ENCODE results near the gene PKD2L1.
"Not testable (repeated sequence)": the region's sequence is repeated elsewhere in the genome, so short reads cannot be mapped to it uniquely, and the experiment has no call there.

Gene PKD2L1

GRCh38 chr10:100291356-100291755 lies 38.7 kb downstream of the PKD2L1 start:
- DNase-seq (ENCODE audit: low read depth, low spot score), result no peak
- Histone ChIP-seq H3K9me3 (ENCODE audit: insufficient read depth, low read length) (no peaks in the 10 kb centered on the region), H3K4me3 (ENCODE audit: insufficient read length, low read depth) (no peak overlapping the region), H3K9ac (ENCODE audit: insufficient read length, low read depth) (no peak overlapping the region), H3K4me1 (ENCODE audit: insufficient read depth, insufficient read length) (no peaks in the 10 kb centered on the region), H3K27me3 (ENCODE audit: insufficient read depth, insufficient read length) (peaks cover 10% of the 10 kb centered on the region), H3K36me3 (ENCODE audit: insufficient read depth, insufficient read length, low read length) (no peaks in the 10 kb centered on the region)
- TF ChIP-seq YY1 (IDR thresholded peaks at IDR 0.05; ENCODE audit: insufficient read depth, insufficient read length), result no peak
- TF ChIP-seq ZNF274 (IDR thresholded peaks at IDR 0.05; ENCODE audit: low read depth, low read length), result no peak
- no peak for TF ChIP-seq SUZ12 (IDR thresholded peaks at IDR 0.05; ENCODE audit: extremely low read depth, insufficient read depth, insufficient read length)

- H3K9me3 ChIP-seq (ENCODE audit: insufficient read depth, low read length), result no peaks in the 10 kb centered on the region
- no peaks in the 10 kb centered on the region for H3K4me1 ChIP-seq (ENCODE audit: insufficient read depth, insufficient read length)
- no peak overlapping the region for H3K9ac ChIP-seq (ENCODE audit: insufficient read length, low read depth)
- H3K27me3 ChIP-seq (ENCODE audit: insufficient read depth, insufficient read length), result peaks cover 10% of the 10 kb centered on the region
- TF ChIP-seq ZNF274 (IDR thresholded peaks at IDR 0.05; ENCODE audit: low read depth, low read length), result no peak
- TF ChIP-seq SUZ12 (IDR thresholded peaks at IDR 0.05; ENCODE audit: extremely low read depth, insufficient read depth, insufficient read length), result no peak
- TF ChIP-seq YY1 (IDR thresholded peaks at IDR 0.05; ENCODE audit: insufficient read depth, insufficient read length), result no peak
- DNase-seq (ENCODE audit: low read depth, low spot score), result no peak
- peaks cover 4% of the 10 kb centered on the region for H3K36me3 ChIP-seq (ENCODE audit: insufficient read depth, insufficient read length, low read length)
- no peak overlapping the region for H3K4me3 ChIP-seq (ENCODE audit: insufficient read length, low read depth)
These were observed 40.4 kb downstream of the PKD2L1 start for GRCh38 chr10:100289641-100290040.

DNA sequence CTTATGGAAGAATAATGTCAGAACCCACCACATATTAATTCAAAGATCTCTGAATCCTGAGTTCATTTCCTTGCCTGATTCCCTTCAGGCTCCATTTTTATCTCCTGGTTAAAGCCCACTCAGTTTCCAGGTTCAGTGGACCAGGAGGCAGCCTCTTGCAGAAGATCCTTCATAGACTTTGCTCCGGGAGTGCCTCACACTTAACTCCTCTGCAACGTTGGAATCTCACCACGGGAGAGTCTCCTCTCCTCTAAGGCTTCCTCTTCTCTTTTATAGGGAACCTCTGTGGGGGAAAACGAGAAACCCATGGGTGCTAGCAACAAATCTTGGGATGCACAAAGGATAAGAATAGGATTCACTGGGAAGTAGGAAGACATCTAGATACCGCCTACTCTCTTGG lies 41.8 kb downstream of the PKD2L1 start:
- Histone ChIP-seq H3K36me3 (ENCODE audit: insufficient read depth, insufficient read length, low read length) (peaks cover 15% of the 10 kb centered on the region), H3K27me3 (ENCODE audit: insufficient read depth, insufficient read length) (peaks cover 10% of the 10 kb centered on the region), H3K9me3 (ENCODE audit: insufficient read depth, low read length) (no peaks in the 10 kb centered on the region), H3K4me1 (ENCODE audit: insufficient read depth, insufficient read length) (no peaks in the 10 kb centered on the region), H3K4me3 (ENCODE audit: insufficient read length, low read depth) (no peak overlapping the region), H3K9ac (ENCODE audit: insufficient read length, low read depth) (no peak overlapping the region)
- DNase-seq (ENCODE audit: low read depth, low spot score), result no peak
- no peak for TF ChIP-seq SUZ12 (IDR thresholded peaks at IDR 0.05; ENCODE audit: extremely low read depth, insufficient read depth, insufficient read length)
- no peak for TF ChIP-seq YY1 (IDR thresholded peaks at IDR 0.05; ENCODE audit: insufficient read depth, insufficient read length)
- no peak for TF ChIP-seq ZNF274 (IDR thresholded peaks at IDR 0.05; ENCODE audit: low read depth, low read length)

DNA sequence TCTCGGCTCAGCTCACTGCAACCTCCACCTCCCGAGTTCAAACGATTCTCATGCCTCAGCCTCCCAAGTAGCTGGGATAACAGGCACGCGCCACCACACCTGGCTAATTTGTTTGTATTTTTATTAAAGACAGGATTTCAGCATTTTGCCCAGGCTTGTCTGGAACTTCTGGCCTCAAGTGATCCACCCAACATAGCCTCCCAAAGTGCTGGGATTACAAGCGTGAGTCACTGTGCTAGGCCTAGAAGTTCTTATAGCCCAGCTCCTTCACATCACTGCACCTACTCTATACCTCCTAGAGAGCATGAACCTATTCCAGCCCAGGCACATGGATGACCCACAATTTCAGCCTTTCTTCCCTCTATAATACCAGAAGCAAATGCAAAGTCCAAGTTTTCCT lies 42.3 kb downstream of the PKD2L1 start:
- Histone ChIP-seq H3K4me3 (ENCODE audit: insufficient read length, low read depth) (no peak overlapping the region), H3K9ac (ENCODE audit: insufficient read length, low read depth) (no peak overlapping the region), H3K27me3 (ENCODE audit: insufficient read depth, insufficient read length) (peaks cover 10% of the 10 kb centered on the region), H3K36me3 (ENCODE audit: insufficient read depth, insufficient read length, low read length) (peaks cover 19% of the 10 kb centered on the region), H3K4me1 (ENCODE audit: insufficient read depth, insufficient read length) (no peaks in the 10 kb centered on the region), H3K9me3 (ENCODE audit: insufficient read depth, low read length) (no peaks in the 10 kb centered on the region)
- TF ChIP-seq YY1 (IDR thresholded peaks at IDR 0.05; ENCODE audit: insufficient read depth, insufficient read length) (no peak), SUZ12 (IDR thresholded peaks at IDR 0.05; ENCODE audit: extremely low read depth, insufficient read depth, insufficient read length) (no peak), ZNF274 (IDR thresholded peaks at IDR 0.05; ENCODE audit: low read depth, low read length) (no peak)
- no peak for DNase-seq (ENCODE audit: low read depth, low spot score)

DNA sequence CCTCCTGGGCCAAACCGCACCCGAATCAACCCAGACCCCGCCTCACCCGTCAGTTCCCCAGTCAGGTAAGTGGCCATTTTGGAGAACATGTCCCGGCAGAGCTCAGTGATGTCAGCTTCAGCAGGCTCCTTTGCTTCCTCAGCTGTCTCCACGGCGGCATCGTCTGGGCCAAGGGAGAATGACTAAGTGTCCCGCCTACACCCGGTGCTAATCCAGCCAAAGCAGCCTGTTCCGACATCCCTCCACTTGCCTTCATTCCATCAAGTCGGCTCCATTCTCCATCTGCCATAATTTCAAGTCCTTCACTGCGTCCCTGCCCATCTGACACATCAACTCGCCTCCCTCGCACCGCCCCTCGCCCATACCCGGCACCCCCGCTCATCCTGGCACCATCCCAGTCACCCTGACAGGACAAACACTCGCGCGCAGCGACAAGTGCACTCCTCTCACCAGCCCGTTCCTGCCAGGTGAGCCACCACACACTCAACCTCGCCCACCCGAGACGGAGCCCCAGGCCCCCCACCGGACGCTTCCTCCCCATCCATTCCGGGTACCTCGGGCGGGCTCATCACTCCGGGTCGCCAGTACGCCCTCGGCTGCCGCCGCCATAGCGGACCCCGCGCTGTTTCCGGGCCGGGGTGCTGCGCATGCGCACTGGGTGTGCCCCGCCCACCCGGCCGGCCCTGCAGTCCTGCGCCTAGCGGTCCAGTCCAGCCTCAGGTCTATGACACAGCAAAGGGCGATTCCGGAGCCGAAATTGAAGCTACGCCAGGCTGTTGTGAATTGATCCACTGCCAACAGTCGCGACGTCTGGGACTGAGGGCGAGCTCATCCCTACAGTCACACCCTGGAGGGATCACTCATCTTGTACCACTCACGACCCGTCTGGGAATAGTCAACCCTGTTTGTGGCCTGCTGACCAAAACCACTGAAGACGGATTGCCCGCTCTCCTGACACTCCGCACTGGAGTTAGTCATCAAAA lies 43.7 kb downstream of the PKD2L1 start, which contains the start of gene BLOC1S2:
TSS of gene BLOC1S2 (minus strand) at position 630 of the 983 bp plus-strand sequence. CDS start at position 609, 21 bp downstream.
- TF ChIP-seq YY1 (IDR thresholded peaks at IDR 0.05; ENCODE audit: insufficient read depth, insufficient read length) (peak; percentile 58), SUZ12 (IDR thresholded peaks at IDR 0.05; ENCODE audit: extremely low read depth, insufficient read depth, insufficient read length) (no peak)
- Histone ChIP-seq H3K9ac (ENCODE audit: insufficient read length, low read depth) (peak within 1 kb of the TSS; percentile 83), H3K9me3 (ENCODE audit: insufficient read depth, low read length) (no peaks in the 10 kb centered on the region), H3K4me1 (ENCODE audit: insufficient read depth, insufficient read length) (no peaks in the 10 kb centered on the region), H3K27me3 (ENCODE audit: insufficient read depth, insufficient read length) (peaks cover 10% of the 10 kb centered on the region), H3K36me3 (ENCODE audit: insufficient read depth, insufficient read length, low read length) (peaks cover 24% of the 10 kb centered on the region), H3K4me3 (ENCODE audit: insufficient read length, low read depth) (peak within 1 kb of the TSS; percentile 78)
- peak; percentile 64 for DNase-seq (ENCODE audit: low read depth, low spot score)

GRCh38 chr10:100285326-100285725 lies 44.7 kb downstream of the PKD2L1 start:
- not testable (repeated sequence) for DNase-seq (ENCODE audit: low read depth, low spot score); H3K27me3 ChIP-seq (ENCODE audit: insufficient read depth, insufficient read length); H3K4me1 ChIP-seq (ENCODE audit: insufficient read depth, insufficient read length); H3K9me3 ChIP-seq (ENCODE audit: insufficient read depth, low read length)
- Histone ChIP-seq H3K4me3 (ENCODE audit: insufficient read length, low read depth) (peak overlapping the region; percentile 78), H3K36me3 (ENCODE audit: insufficient read depth, insufficient read length, low read length) (peaks cover 33% of the 10 kb centered on the region), H3K9ac (ENCODE audit: insufficient read length, low read depth) (peak overlapping the region; percentile 83)

- no peak for DNase-seq (ENCODE audit: low read depth, low spot score)
- Histone ChIP-seq H3K9me3 (ENCODE audit: insufficient read depth, low read length) (no peaks in the 10 kb centered on the region; the same call in 1 of the 2 replicates), H3K4me1 (ENCODE audit: insufficient read depth, insufficient read length) (no peaks in the 10 kb centered on the region), H3K4me3 (ENCODE audit: insufficient read length, low read depth) (no peak overlapping the region), H3K27me3 (ENCODE audit: insufficient read depth, insufficient read length) (no peaks in the 10 kb centered on the region), H3K9ac (ENCODE audit: insufficient read length, low read depth) (no peak overlapping the region), H3K36me3 (ENCODE audit: insufficient read depth, insufficient read length, low read length) (peaks cover 50% of the 10 kb centered on the region)
- TF ChIP-seq YY1 (IDR thresholded peaks at IDR 0.05; ENCODE audit: insufficient read depth, insufficient read length), result no peak
- no peak for TF ChIP-seq SUZ12 (IDR thresholded peaks at IDR 0.05; ENCODE audit: extremely low read depth, insufficient read depth, insufficient read length)
- TF ChIP-seq ZNF274 (IDR thresholded peaks at IDR 0.05; ENCODE audit: low read depth, low read length), result no peak
These were observed 47.1 kb downstream of the PKD2L1 start for GRCh38 chr10:100282907-100283306.

GRCh38 chr10:100276971-100277370 lies 53.1 kb downstream of the PKD2L1 start:
- H3K27me3 ChIP-seq (ENCODE audit: insufficient read depth, insufficient read length); DNase-seq (ENCODE audit: low read depth, low spot score); H3K4me1 ChIP-seq (ENCODE audit: insufficient read depth, insufficient read length); H3K9me3 ChIP-seq (ENCODE audit: insufficient read depth, low read length); H3K9ac ChIP-seq (ENCODE audit: insufficient read length, low read depth); H3K4me3 ChIP-seq (ENCODE audit: insufficient read length, low read depth): not testable (repeated sequence)
- H3K36me3 ChIP-seq (ENCODE audit: insufficient read depth, insufficient read length, low read length), result peaks cover 46% of the 10 kb centered on the region
